ENCODE results near the gene GALNT12.

The GALNT12 gene

DNA sequence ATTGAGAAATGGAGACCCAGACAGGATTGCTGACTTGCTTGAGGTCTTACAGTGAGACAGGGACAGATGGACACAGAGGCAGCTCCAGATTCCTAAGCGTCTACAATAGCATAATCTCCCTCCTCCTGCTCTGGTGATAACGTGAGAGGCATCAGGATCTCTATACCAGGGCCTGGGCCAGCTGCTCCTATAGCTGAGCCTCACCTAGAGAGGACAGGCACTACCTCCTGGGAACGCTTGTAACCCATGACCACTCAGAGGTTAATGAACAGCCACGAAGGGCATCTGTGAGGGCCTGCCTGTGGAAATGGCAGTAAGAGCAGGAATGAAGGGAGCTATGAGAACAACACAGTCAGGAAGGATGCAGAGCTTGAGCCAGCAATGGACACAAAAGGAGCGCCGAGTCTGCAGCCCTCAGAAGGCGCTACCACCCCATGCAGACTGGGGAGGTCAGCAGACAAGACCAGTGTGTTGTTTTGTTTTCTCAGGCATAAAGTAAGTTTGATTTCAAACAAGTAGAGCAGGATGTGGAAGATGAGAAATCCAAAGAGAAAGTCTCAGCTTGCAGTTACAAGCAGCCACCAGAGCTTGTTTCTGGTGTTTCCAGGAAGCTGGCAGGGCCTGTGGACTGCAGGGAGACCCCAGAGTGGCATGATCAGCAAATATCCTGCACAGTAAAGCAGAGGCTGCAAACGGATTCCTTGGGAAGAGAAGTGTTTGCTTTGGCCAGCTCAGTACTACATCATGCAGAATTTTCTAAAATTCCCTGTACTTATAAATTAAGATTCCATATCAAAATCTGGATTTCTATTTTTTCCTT is 28.5 kb upstream of the GALNT12 start:
- ChIA-PET POLR2A (no interaction called here), CTCF (interaction anchor here (0.7 to 1.3 kb wide), 4 partner anchors 9 to 463 kb away, joined by 3 to 5 read pairs (median 3); no protein-coding TSS in a partner anchor)
- Histone ChIP-seq H3K9me3 (ENCODE audit: control insufficient read depth, insufficient read depth, low read depth, low read length) (no peaks in the 10 kb centered on the region), H3K4me3 (ENCODE audit: low read depth, low read length) (no peak overlapping the region), H3K36me3 (ENCODE audit: control insufficient read depth in 2 of 2, insufficient read depth in 1 of 2, low read length in 2 of 2) (peaks cover 3 to 73% of the 10 kb centered on the region in 2 experiments; a peak in 2 of 3 replicates), H3K27ac (ENCODE audit: extremely low read depth, low read depth, low read length) (no peak overlapping the region), H3K4me1 (ENCODE audit: control insufficient read depth, insufficient read depth, low read length) (no peaks in the 10 kb centered on the region)
- TF ChIP-seq ZNF121 (tag by site-specific recombination; IDR thresholded peaks at IDR 0.05) (no peak), ZNF830 (tag by site-specific recombination; IDR thresholded peaks at IDR 0.05; ENCODE audit: low read depth) (no peak), ZNF112 (tag by site-specific recombination; IDR thresholded peaks at IDR 0.05) (no peak), ZNF391 (tag by site-specific recombination; IDR thresholded peaks at IDR 0.05; ENCODE audit: borderline replicate concordance, low read depth) (no peak), GFI1B (tag by site-specific recombination; IDR thresholded peaks at IDR 0.05) (no peak), ZNF140 (tag by site-specific recombination; IDR thresholded peaks at IDR 0.05) (no peak), ZNF274 (IDR thresholded peaks at IDR 0.05; ENCODE audit: low read length) (no peak), ZNF274 (tag by site-specific recombination; IDR thresholded peaks at IDR 0.05; ENCODE audit: borderline replicate concordance) (no peak), ZNF600 (tag by site-specific recombination; IDR thresholded peaks at IDR 0.05) (no peak), REPIN1 (tag by site-specific recombination; IDR thresholded peaks at IDR 0.05; ENCODE audit: low read depth) (no peak)
- TF ChIP-seq, protein P1, sequence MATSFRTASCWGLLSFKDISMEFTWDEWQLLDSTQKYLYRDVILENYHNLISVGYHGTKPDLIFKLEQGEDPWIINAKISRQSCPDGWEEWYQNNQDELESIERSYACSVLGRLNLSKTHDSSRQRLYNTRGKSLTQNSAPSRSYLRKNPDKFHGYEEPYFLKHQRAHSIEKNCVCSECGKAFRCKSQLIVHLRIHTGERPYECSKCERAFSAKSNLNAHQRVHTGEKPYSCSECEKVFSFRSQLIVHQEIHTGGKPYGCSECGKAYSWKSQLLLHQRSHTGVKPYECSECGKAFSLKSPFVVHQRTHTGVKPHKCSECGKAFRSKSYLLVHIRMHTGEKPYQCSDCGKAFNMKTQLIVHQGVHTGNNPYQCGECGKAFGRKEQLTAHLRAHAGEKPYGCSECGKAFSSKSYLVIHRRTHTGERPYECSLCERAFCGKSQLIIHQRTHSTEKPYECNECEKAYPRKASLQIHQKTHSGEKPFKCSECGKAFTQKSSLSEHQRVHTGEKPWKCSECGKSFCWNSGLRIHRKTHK (tag by site-specific recombination; IDR thresholded peaks at IDR 0.05): no peak
- TF ChIP-seq, protein P2, sequence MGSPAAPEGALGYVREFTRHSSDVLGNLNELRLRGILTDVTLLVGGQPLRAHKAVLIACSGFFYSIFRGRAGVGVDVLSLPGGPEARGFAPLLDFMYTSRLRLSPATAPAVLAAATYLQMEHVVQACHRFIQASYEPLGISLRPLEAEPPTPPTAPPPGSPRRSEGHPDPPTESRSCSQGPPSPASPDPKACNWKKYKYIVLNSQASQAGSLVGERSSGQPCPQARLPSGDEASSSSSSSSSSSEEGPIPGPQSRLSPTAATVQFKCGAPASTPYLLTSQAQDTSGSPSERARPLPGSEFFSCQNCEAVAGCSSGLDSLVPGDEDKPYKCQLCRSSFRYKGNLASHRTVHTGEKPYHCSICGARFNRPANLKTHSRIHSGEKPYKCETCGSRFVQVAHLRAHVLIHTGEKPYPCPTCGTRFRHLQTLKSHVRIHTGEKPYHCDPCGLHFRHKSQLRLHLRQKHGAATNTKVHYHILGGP (tag by site-specific recombination; IDR thresholded peaks at IDR 0.05): no peak
- TF ChIP-seq, protein P3, sequence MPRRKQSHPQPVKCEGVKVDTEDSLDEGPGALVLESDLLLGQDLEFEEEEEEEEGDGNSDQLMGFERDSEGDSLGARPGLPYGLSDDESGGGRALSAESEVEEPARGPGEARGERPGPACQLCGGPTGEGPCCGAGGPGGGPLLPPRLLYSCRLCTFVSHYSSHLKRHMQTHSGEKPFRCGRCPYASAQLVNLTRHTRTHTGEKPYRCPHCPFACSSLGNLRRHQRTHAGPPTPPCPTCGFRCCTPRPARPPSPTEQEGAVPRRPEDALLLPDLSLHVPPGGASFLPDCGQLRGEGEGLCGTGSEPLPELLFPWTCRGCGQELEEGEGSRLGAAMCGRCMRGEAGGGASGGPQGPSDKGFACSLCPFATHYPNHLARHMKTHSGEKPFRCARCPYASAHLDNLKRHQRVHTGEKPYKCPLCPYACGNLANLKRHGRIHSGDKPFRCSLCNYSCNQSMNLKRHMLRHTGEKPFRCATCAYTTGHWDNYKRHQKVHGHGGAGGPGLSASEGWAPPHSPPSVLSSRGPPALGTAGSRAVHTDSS (tag by site-specific recombination; IDR thresholded peaks at IDR 0.05): no peak

DNA sequence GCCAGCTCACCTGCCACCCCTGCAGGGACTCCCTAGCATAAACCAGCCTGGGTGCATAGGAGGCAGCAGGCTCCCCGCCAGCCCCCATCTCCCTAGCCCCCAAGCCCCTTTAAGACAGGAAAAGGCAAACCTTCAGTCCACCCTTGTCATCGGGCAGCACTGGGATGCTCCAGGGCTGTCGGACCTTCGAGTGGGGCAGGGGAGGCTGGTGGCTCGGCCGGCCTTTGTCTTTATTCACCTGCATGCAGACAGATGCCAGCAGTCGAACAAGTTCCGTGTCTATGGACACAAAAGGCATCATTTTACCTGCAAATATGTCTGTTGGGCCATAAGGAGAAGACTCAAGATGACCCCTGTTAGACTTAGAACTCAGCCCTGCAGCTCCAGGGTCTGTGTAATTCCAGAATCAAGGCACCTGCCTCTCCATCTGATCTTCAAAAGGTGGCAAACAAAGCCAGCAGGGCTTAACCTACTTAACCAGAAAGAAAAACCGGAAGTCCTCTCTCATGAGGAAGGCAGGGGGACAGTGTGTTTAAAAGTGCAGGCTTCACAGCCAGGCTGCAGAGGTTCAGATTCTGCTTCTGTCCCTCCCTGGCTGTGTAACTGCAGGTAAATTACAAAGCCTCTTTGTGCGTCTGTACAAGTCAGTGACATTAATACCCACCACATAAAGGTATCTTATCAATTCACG is 27.3 kb upstream of the GALNT12 start:
- ChIA-PET CTCF (interaction anchor here (0.5 kb wide), 1 partner anchor 659 kb away, joined by 3 read pairs; no protein-coding TSS in a partner anchor), POLR2A (no interaction called here)
- no peak overlapping the region for H3K27ac ChIP-seq (ENCODE audit: extremely low read depth, low read depth, low read length)
- H3K4me1 ChIP-seq (ENCODE audit: control insufficient read depth, insufficient read depth, low read length): no peaks in the 10 kb centered on the region
- H3K36me3 ChIP-seq (ENCODE audit: control insufficient read depth in 2 of 2, insufficient read depth in 1 of 2, low read length in 2 of 2): peaks cover 3 to 69% of the 10 kb centered on the region in 2 experiments; a peak in 2 of 3 replicates
- no peaks in the 10 kb centered on the region for H3K9me3 ChIP-seq (ENCODE audit: control insufficient read depth, insufficient read depth, low read depth, low read length)
- H3K4me3 ChIP-seq (ENCODE audit: low read depth, low read length): no peak overlapping the region
- TF ChIP-seq, protein P4, sequence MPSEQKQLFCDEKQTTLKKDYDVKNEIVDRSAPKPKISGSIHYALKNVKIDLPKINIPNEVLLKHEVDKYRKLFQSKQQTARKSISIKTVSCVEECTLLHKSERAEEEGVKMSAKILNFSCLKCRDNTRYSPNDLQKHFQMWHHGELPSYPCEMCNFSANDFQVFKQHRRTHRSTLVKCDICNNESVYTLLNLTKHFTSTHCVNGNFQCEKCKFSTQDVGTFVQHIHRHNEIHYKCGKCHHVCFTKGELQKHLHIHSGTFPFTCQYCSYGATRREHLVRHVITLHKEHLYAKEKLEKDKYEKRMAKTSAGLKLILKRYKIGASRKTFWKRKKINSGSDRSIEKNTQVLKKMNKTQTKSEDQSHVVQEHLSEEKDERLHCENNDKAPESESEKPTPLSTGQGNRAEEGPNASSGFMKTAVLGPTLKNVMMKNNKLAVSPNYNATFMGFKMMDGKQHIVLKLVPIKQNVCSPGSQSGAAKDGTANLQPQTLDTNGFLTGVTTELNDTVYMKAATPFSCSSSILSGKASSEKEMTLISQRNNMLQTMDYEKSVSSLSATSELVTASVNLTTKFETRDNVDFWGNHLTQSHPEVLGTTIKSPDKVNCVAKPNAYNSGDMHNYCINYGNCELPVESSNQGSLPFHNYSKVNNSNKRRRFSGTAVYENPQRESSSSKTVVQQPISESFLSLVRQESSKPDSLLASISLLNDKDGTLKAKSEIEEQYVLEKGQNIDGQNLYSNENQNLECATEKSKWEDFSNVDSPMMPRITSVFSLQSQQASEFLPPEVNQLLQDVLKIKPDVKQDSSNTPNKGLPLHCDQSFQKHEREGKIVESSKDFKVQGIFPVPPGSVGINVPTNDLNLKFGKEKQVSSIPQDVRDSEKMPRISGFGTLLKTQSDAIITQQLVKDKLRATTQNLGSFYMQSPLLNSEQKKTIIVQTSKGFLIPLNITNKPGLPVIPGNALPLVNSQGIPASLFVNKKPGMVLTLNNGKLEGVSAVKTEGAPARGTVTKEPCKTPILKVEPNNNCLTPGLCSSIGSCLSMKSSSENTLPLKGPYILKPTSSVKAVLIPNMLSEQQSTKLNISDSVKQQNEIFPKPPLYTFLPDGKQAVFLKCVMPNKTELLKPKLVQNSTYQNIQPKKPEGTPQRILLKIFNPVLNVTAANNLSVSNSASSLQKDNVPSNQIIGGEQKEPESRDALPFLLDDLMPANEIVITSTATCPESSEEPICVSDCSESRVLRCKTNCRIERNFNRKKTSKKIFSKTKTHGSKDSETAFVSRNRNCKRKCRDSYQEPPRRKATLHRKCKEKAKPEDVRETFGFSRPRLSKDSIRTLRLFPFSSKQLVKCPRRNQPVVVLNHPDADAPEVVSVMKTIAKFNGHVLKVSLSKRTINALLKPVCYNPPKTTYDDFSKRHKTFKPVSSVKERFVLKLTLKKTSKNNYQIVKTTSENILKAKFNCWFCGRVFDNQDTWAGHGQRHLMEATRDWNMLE (tag by site-specific recombination; conservative IDR thresholded peaks at IDR 0.05; ENCODE audit: low read depth): no peak
- TF ChIP-seq ZNF133 (tag by site-specific recombination; IDR thresholded peaks at IDR 0.05): no peak
- no peak for TF ChIP-seq ZBTB7A (tag by site-specific recombination; IDR thresholded peaks at IDR 0.05; ENCODE audit: low read depth)
- TF ChIP-seq, protein P5, sequence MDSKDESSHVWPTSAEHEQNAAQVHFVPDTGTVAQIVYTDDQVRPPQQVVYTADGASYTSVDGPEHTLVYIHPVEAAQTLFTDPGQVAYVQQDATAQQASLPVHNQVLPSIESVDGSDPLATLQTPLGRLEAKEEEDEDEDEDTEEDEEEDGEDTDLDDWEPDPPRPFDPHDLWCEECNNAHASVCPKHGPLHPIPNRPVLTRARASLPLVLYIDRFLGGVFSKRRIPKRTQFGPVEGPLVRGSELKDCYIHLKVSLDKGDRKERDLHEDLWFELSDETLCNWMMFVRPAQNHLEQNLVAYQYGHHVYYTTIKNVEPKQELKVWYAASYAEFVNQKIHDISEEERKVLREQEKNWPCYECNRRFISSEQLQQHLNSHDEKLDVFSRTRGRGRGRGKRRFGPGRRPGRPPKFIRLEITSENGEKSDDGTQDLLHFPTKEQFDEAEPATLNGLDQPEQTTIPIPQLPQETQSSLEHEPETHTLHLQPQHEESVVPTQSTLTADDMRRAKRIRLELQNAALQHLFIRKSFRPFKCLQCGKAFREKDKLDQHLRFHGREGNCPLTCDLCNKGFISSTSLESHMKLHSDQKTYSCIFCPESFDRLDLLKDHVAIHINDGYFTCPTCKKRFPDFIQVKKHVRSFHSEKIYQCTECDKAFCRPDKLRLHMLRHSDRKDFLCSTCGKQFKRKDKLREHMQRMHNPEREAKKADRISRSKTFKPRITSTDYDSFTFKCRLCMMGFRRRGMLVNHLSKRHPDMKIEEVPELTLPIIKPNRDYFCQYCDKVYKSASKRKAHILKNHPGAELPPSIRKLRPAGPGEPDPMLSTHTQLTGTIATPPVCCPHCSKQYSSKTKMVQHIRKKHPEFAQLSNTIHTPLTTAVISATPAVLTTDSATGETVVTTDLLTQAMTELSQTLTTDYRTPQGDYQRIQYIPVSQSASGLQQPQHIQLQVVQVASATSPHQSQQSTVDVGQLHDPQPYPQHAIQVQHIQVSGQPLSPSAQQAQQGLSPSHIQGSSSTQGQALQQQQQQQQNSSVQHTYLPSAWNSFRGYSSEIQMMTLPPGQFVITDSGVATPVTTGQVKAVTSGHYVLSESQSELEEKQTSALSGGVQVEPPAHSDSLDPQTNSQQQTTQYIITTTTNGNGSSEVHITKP (tag by site-specific recombination; IDR thresholded peaks at IDR 0.05): no peak
- TF ChIP-seq ZNF169 (tag by site-specific recombination; IDR thresholded peaks at IDR 0.05): no peak

Measured in HEK293 (cell line).